Measurements from ENCODE around the gene LENG8. TPM values are rescaled to one million over a fixed set of nuclear protein-coding genes. Genes with fewer than 3 reads are reported as not detected.

The LENG8 gene
- total and polyA plus RNA-seq, 10 of the 15 experiments (the other 5 are each of a cell fraction or from before 2014, with no cell fraction given), result 2.3 to 145 (median 34.4) TPM

DNA sequence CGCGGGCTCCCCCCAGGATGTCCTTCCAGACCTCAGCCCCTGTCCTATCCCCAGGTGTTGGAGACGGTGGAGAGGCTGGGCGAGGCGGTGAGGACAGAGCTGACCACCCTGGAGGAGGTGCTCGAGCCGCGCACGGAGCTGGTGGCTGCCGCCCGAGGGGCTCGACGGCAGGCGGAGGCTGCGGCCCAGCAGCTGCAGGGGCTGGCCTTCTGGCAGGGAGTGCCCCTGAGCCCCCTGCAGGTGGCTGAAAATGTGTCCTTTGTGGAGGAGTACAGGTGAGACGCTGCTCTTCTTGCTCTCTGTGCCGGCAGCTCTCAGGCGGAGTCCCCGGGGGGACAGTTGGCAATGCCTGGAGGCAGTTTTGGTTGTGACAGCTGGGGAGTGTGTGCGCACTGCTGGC, 26.9 kb upstream of the LENG8 start:
- Histone ChIP-seq H3K27me3 (replicated peaks in 1 of 2; ENCODE audit: control insufficient read depth in 2 of 2, insufficient read depth in 2 of 2, low read length in 1 of 2) (no peaks in the 10 kb centered on the region; a peak in 1 of 4 replicates), H3K36me3 (ENCODE audit: control insufficient read depth in 2 of 2, insufficient read depth in 2 of 2, low read length in 1 of 2) (no peaks in the 10 kb centered on the region), H3K4me1 (ENCODE audit: control insufficient read depth, insufficient read depth, low read length) (peaks cover 8% of the 10 kb centered on the region), H3K4me2 (ENCODE audit: control insufficient read depth, insufficient read depth) (no peak overlapping the region), H3K9ac (ENCODE audit: control insufficient read depth, insufficient read depth, low read length) (no peak overlapping the region), H3K9me3 (replicated peaks; ENCODE audit: control insufficient read depth, insufficient read depth, low read length) (no peaks in the 10 kb centered on the region), H3K79me2 (ENCODE audit: control insufficient read depth, insufficient read depth, low read length) (no peaks in the 10 kb centered on the region), H4K20me1 (ENCODE audit: control insufficient read depth, insufficient read depth) (no peaks in the 10 kb centered on the region), H2AFZ (ENCODE audit: control insufficient read depth, low read depth, low read length) (no peak overlapping the region), H3K27ac (ENCODE audit: control insufficient read depth, insufficient read depth) (no peak overlapping the region), H3K4me3 (no peak overlapping the region)
- ChIA-PET POLR2A (no interaction called here), RAD21 (ENCODE audit: unreplicated experiment) (no interaction called here), SMC1A (ENCODE audit: uncharacterized antibody, unreplicated experiment) (no interaction called here), CTCF (no interaction called here)
- no peak for FAIRE-seq
- DNase-seq (ENCODE audit: low read depth, low spot score), result no peak
- TF ChIP-seq, protein P1, sequence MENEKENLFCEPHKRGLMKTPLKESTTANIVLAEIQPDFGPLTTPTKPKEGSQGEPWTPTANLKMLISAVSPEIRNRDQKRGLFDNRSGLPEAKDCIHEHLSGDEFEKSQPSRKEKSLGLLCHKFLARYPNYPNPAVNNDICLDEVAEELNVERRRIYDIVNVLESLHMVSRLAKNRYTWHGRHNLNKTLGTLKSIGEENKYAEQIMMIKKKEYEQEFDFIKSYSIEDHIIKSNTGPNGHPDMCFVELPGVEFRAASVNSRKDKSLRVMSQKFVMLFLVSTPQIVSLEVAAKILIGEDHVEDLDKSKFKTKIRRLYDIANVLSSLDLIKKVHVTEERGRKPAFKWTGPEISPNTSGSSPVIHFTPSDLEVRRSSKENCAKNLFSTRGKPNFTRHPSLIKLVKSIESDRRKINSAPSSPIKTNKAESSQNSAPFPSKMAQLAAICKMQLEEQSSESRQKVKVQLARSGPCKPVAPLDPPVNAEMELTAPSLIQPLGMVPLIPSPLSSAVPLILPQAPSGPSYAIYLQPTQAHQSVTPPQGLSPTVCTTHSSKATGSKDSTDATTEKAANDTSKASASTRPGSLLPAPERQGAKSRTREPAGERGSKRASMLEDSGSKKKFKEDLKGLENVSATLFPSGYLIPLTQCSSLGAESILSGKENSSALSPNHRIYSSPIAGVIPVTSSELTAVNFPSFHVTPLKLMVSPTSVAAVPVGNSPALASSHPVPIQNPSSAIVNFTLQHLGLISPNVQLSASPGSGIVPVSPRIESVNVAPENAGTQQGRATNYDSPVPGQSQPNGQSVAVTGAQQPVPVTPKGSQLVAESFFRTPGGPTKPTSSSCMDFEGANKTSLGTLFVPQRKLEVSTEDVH (IDR thresholded peaks at IDR 0.05; ENCODE audit: low read depth, partially characterized antibody), result no peak
- no peak for TF ChIP-seq MYC (IDR thresholded peaks at IDR 0.05; ENCODE audit: insufficient read depth, insufficient read length, insufficient replicate concordance, low read length, severe bottlenecking)
- TF ChIP-seq, protein P2, sequence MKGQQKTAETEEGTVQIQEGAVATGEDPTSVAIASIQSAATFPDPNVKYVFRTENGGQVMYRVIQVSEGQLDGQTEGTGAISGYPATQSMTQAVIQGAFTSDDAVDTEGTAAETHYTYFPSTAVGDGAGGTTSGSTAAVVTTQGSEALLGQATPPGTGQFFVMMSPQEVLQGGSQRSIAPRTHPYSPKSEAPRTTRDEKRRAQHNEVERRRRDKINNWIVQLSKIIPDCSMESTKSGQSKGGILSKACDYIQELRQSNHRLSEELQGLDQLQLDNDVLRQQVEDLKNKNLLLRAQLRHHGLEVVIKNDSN (IDR thresholded peaks at IDR 0.05; ENCODE audit: borderline replicate concordance, extremely low read length, insufficient read depth, low read depth, low read length), result no peak
- BruUV-seq (replicated peaks), result no TSS peak
- 59% methylated on average over 10 of the region's 20 CpGs for WGBS (ENCODE audit: insufficient coverage, insufficient replicate concordance, low lambda C conversion rate, missing lambda C conversion rate)
- intact Hi-C loops (cut with micrococcal nuclease; ENCODE audit: unreplicated experiment), result no loop called here
- in situ Hi-C loops (cut with MboI), result no loop called here
- no peak for ATAC-seq

Data from GM12878 (cell line).